SU-DHL-6 (cell line): ENCODE results near the gene SMIM9.

Source experiments
- EZH2phosphoT487 ChIP-seq: fragments of 200-600 bp; sonication (generic), shearing (Covaris generic); conservative IDR thresholded peaks from 2 replicates; pipeline ENCODE4 v1.6.1; 2018; ENCODE audit warnings: mild to moderate bottlenecking, antibody characterized with exemption, low read length, moderate library complexity, mixed read lengths
- TF ChIP-seq, protein P1 (sequence below): fragments of 200-600 bp; sonication (generic); IDR thresholded peaks from one replicate; pipeline ENCODE4 v1.5.1; 2017; ENCODE audit warnings: antibody characterized with exemption, mild to moderate bottlenecking, low read length, moderate library complexity; ENCODE audit not compliant: insufficient read depth, poor library complexity, severe bottlenecking

DNA sequence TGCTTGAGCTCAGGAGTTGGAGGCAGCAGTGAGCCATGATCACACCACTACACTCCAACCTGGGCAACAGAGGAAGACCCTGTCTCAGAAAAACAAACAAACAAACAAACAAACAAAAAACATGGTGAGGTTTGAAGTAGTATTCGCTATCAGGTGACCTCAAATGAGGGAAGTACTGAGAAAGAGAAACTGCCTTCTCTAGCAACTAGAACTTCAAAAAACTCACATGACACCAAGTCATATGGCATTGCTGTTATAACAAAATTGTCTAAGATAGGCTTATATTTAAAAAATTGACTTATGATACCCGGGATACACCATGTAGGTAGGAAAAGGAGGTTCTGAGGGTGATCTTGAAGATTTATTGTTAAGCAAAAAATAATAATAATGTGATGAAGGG, 39.4 kb downstream of the SMIM9 start:
- no peak for TF ChIP-seq EZH2phosphoT487
- TF ChIP-seq, protein P1, sequence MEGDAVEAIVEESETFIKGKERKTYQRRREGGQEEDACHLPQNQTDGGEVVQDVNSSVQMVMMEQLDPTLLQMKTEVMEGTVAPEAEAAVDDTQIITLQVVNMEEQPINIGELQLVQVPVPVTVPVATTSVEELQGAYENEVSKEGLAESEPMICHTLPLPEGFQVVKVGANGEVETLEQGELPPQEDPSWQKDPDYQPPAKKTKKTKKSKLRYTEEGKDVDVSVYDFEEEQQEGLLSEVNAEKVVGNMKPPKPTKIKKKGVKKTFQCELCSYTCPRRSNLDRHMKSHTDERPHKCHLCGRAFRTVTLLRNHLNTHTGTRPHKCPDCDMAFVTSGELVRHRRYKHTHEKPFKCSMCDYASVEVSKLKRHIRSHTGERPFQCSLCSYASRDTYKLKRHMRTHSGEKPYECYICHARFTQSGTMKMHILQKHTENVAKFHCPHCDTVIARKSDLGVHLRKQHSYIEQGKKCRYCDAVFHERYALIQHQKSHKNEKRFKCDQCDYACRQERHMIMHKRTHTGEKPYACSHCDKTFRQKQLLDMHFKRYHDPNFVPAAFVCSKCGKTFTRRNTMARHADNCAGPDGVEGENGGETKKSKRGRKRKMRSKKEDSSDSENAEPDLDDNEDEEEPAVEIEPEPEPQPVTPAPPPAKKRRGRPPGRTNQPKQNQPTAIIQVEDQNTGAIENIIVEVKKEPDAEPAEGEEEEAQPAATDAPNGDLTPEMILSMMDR, result no peak
